Endothelial cell of umbilical vein (primary cell): Measurements from ENCODE around the gene FGF6. TPM values are rescaled to one million over a fixed set of nuclear protein-coding genes. Genes with fewer than 3 reads are reported as not detected.

ENCODE experiments used
- BruUV-seq: library from RNA; stranded (reverse); fragments of 400-500 nt; replicated peaks from 2 replicates; lab custom pipeline; 2021; lab: Mats Ljungman, UMichigan
- CTCF ChIA-PET: fragments of 300-600, 350-600 bp; sonication (Branson Sonifier 250); formaldehyde crosslinking; loops from one replicate; lab custom pipeline; 2021; ENCODE audit warnings: antibody characterized with exemption, inconsistent platforms; lab: Charles Lee
- POLR2A ChIA-PET: fragments of 300-600, 350-600 bp; sonication (Branson Sonifier 250); formaldehyde crosslinking; loops from one replicate; lab custom pipeline; 2021; ENCODE audit warnings: antibody characterized with exemption, inconsistent platforms; lab: Charles Lee
- DNase-seq: peaks from one replicate; pipeline ENCODE4 v3.0.0-alpha.2; 2011; ENCODE audit warnings: low read depth, low spot score
- FAIRE-seq: peaks from 2 replicates; lab custom pipeline; 2011; peaks lifted over from hg19 to GRCh38; lab: Jason Lieb, UNC
- H2AFZ ChIP-seq: 2 replicates; pipeline ENCODE4 v1.6.0; 2012; ENCODE audit warnings: low read depth, low read length, control low read depth, inconsistent platforms
- H3K27ac ChIP-seq: 2 replicates; pipeline ENCODE4 v1.5.1; 2011; ENCODE audit warnings: low read depth, mild to moderate bottlenecking, control low read depth, low read length, moderate library complexity; ENCODE audit not compliant: insufficient read depth
- H3K27me3 ChIP-seq, 2 experiments: 2 replicates each; pipeline versions ENCODE4 v1.6.0 to v1.6.1; 2011; ENCODE audit warnings: low read length in 2 of 2, mixed read lengths in 1 of 2; ENCODE audit not compliant: control insufficient read depth in 2 of 2, insufficient read depth in 2 of 2
- H3K36me3 ChIP-seq, 2 experiments: 2 replicates in 1 of 2; 3 replicates in 1 of 2; pipeline ENCODE4 v1.5.1; 2011; ENCODE audit warnings: low read length in 2 of 2, mild to moderate bottlenecking in 1 of 2, moderate library complexity in 1 of 2; ENCODE audit not compliant: control insufficient read depth in 2 of 2, insufficient read depth in 2 of 2; ENCODE audit errors: extremely low read depth in 1 of 2
- H3K4me1 ChIP-seq: 3 replicates; pipeline ENCODE4 v1.5.1; 2011; ENCODE audit warnings: mild to moderate bottlenecking, low read length; ENCODE audit not compliant: control insufficient read depth, insufficient read depth; ENCODE audit errors: extremely low read depth
- H3K4me2 ChIP-seq: 2 replicates; pipeline ENCODE4 v1.6.1; 2011; ENCODE audit warnings: low read length, control low read depth, mixed read lengths; ENCODE audit not compliant: insufficient read depth
- H3K4me3 ChIP-seq, 3 experiments: fragments of 200-600 bp in 1 of 3; sonication (generic), shearing (Covaris generic) in 1 of 3; replicated peaks in 1 of 3; 2 replicates each; pipeline ENCODE4 v1.5.1; 2011 to 2016; ENCODE audit warnings: control low read depth in 3 of 3, low read length in 3 of 3, mild to moderate bottlenecking in 2 of 3, inconsistent platforms in 1 of 3, low read depth in 1 of 3, moderate library complexity in 1 of 3; ENCODE audit not compliant: insufficient read depth in 1 of 3
- H3K79me2 ChIP-seq: 2 replicates; pipeline ENCODE4 v1.6.0; 2012; ENCODE audit warnings: low read length, inconsistent platforms; ENCODE audit not compliant: control insufficient read depth, insufficient read depth
- H3K9ac ChIP-seq: replicated peaks from 2 replicates; pipeline ENCODE3; 2011; ENCODE audit warnings: low read length, control low read depth; ENCODE audit not compliant: insufficient read depth; ENCODE audit errors: extremely low read depth
- H3K9me1 ChIP-seq: replicated peaks from 3 replicates; pipeline ENCODE4 v1.6.0; 2011; ENCODE audit warnings: mild to moderate bottlenecking, low read length; ENCODE audit not compliant: control insufficient read depth, insufficient read depth; ENCODE audit errors: extremely low read depth
- H3K9me3 ChIP-seq: replicated peaks from 2 replicates; pipeline ENCODE4 v1.5.1; 2012; ENCODE audit warnings: low read length, inconsistent platforms; ENCODE audit not compliant: control insufficient read depth, insufficient read depth
- H4K20me1 ChIP-seq: replicated peaks from 2 replicates; pipeline ENCODE3; 2011; ENCODE audit warnings: mild to moderate bottlenecking, low read length; ENCODE audit not compliant: control insufficient read depth, insufficient read depth; ENCODE audit errors: extremely low read depth
- CTCF ChIP-seq, 2 donors: IDR thresholded peaks; 1 replicate in 1 of 2; 2 replicates in 1 of 2; pipeline ENCODE4 v1.5.1; 2011; ENCODE audit warnings: low read length in 2 of 2, mild to moderate bottlenecking in 2 of 2, moderate library complexity in 2 of 2, control low read depth in 1 of 2, inconsistent platforms in 1 of 2, low read depth in 1 of 2; ENCODE audit not compliant: insufficient read depth in 1 of 2; ENCODE audit errors: extremely low read depth in 1 of 2
- EZH2 ChIP-seq: IDR thresholded peaks from 2 replicates; pipeline ENCODE4 v1.6.1; 2012; ENCODE audit warnings: borderline replicate concordance, low read depth, mild to moderate bottlenecking, moderate library complexity, low read length, inconsistent platforms; ENCODE audit not compliant: severe bottlenecking
- FOS ChIP-seq: IDR thresholded peaks from 2 replicates; pipeline ENCODE4 v1.6.1; 2011; ENCODE audit warnings: mild to moderate bottlenecking, low read length, moderate library complexity, borderline replicate concordance; ENCODE audit not compliant: insufficient read depth
- GATA2 ChIP-seq: IDR thresholded peaks from 2 replicates; pipeline ENCODE4 v1.7.0; 2011; ENCODE audit warnings: low read depth, mild to moderate bottlenecking, moderate library complexity, mixed read lengths, low read length; ENCODE audit not compliant: insufficient read length, insufficient read depth
- JUN ChIP-seq: IDR thresholded peaks from 2 replicates; pipeline ENCODE4 v1.6.1; 2011; ENCODE audit warnings: borderline replicate concordance, low read depth; ENCODE audit not compliant: insufficient read length, insufficient read depth
- MAX ChIP-seq: IDR thresholded peaks from 2 replicates; pipeline ENCODE4 v1.6.1; 2011; ENCODE audit not compliant: insufficient read depth, insufficient read length
- MYC ChIP-seq: IDR thresholded peaks from one replicate; pipeline ENCODE4 v1.6.1; 2011; ENCODE audit warnings: mild to moderate bottlenecking, low read depth, low read length
- POLR2A ChIP-seq: IDR thresholded peaks from 2 replicates; pipeline ENCODE4 v1.6.1; 2012; ENCODE audit warnings: low read depth, mild to moderate bottlenecking, control low read depth, low read length
- POLR2AphosphoS5 ChIP-seq: IDR thresholded peaks from 2 replicates; pipeline ENCODE4 v1.6.1; 2012; ENCODE audit warnings: low read depth, mild to moderate bottlenecking, control low read depth, low read length, moderate library complexity; ENCODE audit not compliant: insufficient read depth
- dilution Hi-C: fragments of 300-500 bp; cut with MboI; formaldehyde crosslinking; loops from one replicate; pipeline ENCODE4 v1.15.0; 2019; ENCODE audit warnings: low sequenced_read_pairs; ENCODE audit not compliant: extremely low pct_ligation_motif_present
- intact Hi-C: fragments of 100-400 bp; cut with micrococcal nuclease; formaldehyde crosslinking; loops from one replicate; pipeline ENCODE4 v1.10.0; 2022
- polyA plus RNA-seq, 4 experiments: library from polyadenylated mRNA; depleted of rRNA in 3 of 4; stranded (reverse) in 3 of 4; unstranded in 1 of 4; fragments of >200 nt; gene quantifications; 2 replicates each; pipeline versions ENCODE4 v1.2.1 to v1.2.3, GENCODE V29; 2011 to 2012; ENCODE audit warnings: missing spikeins in 1 of 4
- total RNA-seq: library from RNA; stranded (reverse); gene quantifications from 2 replicates; pipeline ENCODE4 v1.2.3, GENCODE V29; 2021

Gene FGF6
- total and polyA plus RNA-seq, 2 donors (not counting 3 experiments of a cell fraction or from before 2014, with no cell fraction given) = not detected

- no peaks in the 10 kb centered on the region for H3K4me1 ChIP-seq
- no TSS peak for BruUV-seq
- H2AFZ ChIP-seq = no peak overlapping the region
- DNase-seq (no peak), FAIRE-seq (no peak)
- H3K27ac ChIP-seq = no peak overlapping the region
- TF ChIP-seq CTCF (IDR thresholded peaks at IDR 0.05; ENCODE audit: extremely low read depth in 1 of 2, insufficient read depth in 1 of 2, low read depth in 1 of 2, low read length in 2 of 2) (no peak), GATA2 (no peak), MAX (no peak), POLR2A (no peak), JUN (no peak), EZH2 (no peak), MYC (no peak), POLR2AphosphoS5 (no peak), FOS (no peak)
- no peak overlapping the region for H3K4me3 ChIP-seq
- dilution Hi-C loops (no loop called here), intact Hi-C loops (no loop called here)
- H3K9me3 ChIP-seq = no peaks in the 10 kb centered on the region
- H3K36me3 ChIP-seq = no peaks in the 10 kb centered on the region
- CTCF ChIA-PET = interaction anchor here (1.0 kb wide), 1 partner anchor 27 kb away, joined by 3 read pairs; no protein-coding TSS in a partner anchor
- no peak overlapping the region for H3K4me2 ChIP-seq
- no peaks in the 10 kb centered on the region for H3K9me1 ChIP-seq
- H3K79me2 ChIP-seq = no peaks in the 10 kb centered on the region
- H3K9ac ChIP-seq = no peak overlapping the region
- H3K27me3 ChIP-seq = peaks cover 0 to 6% of the 10 kb centered on the region in 2 experiments
- H4K20me1 ChIP-seq = no peaks in the 10 kb centered on the region
- POLR2A ChIA-PET = no interaction called here
Measured at GRCh38 chr12:4447151-4447550, 1.5 kb upstream of the FGF6 start.
